ENCODE results near the gene RGS7BP.

GRCh38 chr5:64513492-64513891 is 7.7 kb downstream of the RGS7BP start:
- TF ChIP-seq EZH2phosphoT487 (IDR thresholded peaks at IDR 0.05) = no peak
- TF ChIP-seq CTCF (IDR thresholded peaks at IDR 0.05) = no peak
- no peak for TF ChIP-seq EZH2 (IDR thresholded peaks at IDR 0.05)
